ENCODE results near the gene SFMBT1.

DNA sequence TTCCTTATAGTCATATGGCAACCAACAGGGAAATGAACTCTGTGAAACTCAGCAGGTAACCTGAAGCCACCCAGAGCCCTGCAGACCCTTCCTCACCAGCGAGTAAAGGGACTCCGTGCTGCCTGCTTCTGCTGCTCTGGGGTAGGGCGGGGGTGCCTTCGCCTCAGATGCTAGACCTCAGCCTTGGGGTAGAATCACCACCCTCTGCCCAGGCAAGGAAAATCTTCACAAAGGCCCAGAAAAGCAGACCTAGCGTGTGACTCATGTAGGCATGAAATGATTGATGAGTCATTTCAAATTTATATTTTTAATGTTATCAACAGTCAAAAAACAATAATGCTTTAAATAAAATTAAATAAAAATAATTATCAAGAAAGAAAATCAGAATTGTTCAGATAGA lies 155.1 kb downstream of the SFMBT1 start:
- TF ChIP-seq SUZ12 (IDR thresholded peaks at IDR 0.05; ENCODE audit: extremely low read depth, insufficient read depth, insufficient read length) (no peak), YY1 (IDR thresholded peaks at IDR 0.05; ENCODE audit: insufficient read depth, insufficient read length) (no peak)

Data from NT2/D1 (cell line).